GM18951 (cell line): Measurements from ENCODE around the gene TM2D1.
A peak's percentile ranks its signal among the peaks of the same experiment; 100 is the strongest.

Experiments used
- POLR2A ChIP-seq: IDR thresholded peaks from 4 replicates; pipeline ENCODE4 v1.6.1; 2011; ENCODE audit warnings: mild to moderate bottlenecking; ENCODE audit not compliant: insufficient read length, insufficient read depth; ENCODE audit errors: extremely low read depth
- in situ Hi-C: fragments of 300-500 bp; cut with MboI; formaldehyde crosslinking; loops from one replicate; pipeline ENCODE4 v1.12.0; 2022; ENCODE audit warnings: low sequenced_read_pairs, mixed read lengths, inconsistent platforms; ENCODE audit not compliant: unreplicated experiment

TM2D1 gene

DNA sequence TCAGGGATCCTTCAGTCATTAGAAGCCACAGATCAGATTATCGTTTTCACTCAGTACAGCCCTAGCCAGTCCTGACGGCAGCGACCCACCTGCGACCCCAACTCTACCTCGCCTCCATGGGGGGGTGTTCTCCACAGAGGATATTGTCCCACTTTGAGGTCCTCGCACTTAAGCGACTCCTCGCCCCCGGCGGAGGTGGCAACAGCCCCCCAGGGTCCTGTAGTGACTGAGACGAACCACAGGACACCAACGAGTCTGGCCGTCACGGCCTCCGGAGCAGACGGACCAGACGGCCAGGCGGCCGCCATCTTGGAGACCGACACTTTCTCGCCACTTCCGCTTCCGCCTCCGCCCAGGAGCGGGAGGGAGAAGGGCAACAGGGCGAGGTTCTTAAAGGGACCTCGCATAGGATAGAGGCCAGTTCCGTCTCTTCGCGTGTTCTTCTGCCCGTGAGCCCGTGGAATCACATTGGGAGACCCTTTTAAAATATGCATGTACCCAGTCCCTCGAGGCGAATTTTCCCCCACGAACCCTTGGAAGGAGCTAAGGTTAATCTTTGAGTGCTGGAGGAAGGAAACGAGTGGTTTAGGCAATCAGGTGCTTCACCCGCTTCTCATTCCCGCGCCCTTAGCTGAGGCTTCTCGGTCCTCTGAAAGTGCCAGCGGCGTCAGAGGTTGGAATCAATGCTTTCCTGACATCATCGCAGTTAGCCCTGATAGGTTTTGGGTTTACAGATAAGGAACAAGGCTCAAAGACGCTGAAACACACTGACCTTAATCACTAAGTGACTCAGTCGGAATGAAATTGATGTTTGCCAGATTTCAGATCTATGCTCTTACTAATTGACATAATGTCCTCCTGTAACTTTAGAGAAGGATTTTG lies at the start of gene TM2D1:
Gene TM2D1 (minus strand): TSS at position 329 of the 882 bp plus-strand sequence. CDS start 21 bp downstream, at position 308.
- in situ Hi-C loops = no loop called here
- peak; percentile 99 for TF ChIP-seq POLR2A

DNA sequence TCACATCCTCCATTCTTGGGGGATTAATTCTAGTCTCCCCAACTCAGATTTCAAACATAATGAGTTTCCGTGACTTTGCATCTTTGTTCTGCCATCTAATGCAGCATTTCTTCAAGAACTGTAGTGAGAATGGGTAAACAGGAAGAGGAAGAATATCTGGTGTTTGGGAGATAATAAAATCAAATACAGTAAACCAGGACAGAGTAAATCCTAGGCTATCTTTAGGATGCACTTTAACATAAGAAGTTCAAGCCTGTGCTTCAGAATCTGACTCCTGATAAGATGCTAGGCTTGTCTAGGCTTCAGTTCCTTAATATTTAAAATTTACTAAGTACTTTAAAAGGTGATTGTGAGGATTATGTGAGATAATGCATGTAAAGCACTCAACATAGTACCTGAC lies 45.2 kb upstream of the TM2D1 start:
- in situ Hi-C loops = no loop called here

DNA sequence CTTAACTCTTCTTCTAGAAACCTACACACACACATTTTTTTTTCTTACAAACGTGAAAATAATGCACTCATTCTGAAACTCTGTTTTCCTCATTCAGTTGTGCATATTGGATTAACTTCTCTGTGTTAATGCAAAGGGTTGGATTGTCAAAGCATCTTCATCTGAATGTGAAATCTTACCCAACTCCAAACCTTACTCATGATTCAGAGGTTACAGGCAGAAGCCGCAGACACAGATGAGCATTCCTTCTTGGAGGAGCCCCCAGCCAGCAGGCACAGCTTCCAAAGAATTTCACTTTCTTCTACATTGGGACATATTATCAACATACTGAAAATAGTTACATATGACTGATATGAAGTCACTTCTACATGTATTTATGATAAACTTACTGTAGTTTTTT lies 33.0 kb upstream of the TM2D1 start:
- in situ Hi-C loops = no loop called here
- no peak for TF ChIP-seq POLR2A

More for the DNA sequence above, 45.2 kb upstream of the TM2D1 start:
- TF ChIP-seq POLR2A = no peak

DNA sequence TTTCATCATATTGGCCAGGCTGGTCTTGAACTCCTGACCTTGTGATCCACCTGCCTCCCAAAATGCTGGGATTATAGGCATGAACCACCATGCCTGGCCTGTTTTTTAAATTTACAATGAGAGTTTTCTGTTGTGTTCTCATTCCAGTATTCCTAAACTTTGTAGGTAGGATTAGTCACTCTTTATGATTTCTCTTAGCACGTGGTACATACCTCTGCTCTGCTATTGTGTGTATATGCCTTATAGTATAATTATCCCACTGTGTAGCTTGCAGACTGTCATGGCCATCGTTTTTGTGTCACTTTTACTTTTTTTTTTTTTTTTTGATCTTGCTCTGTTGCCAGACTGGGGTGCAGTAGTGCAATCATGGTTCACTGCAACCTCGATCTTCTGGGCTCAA lies 31.8 kb upstream of the TM2D1 start:
- TF ChIP-seq POLR2A = no peak
- in situ Hi-C loops = no loop called here

DNA sequence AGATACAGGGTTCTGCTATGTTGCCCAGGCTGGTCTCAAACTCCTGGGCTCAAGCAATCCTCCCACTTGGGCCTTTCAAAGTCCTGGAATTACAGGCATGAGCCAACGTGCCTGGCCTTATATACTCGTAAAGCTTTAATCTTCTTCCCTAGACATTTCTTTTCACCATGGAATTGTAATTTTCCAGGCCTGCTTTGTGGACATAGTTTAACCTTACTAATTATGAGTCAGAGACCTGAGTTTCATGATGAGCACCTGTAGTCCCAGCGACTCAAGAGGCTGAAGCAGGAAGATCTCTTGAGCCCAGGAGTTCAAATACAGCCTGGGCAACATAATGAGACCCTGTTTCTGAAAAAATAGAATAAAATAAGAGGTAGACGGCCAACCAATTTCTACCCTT lies 29.6 kb upstream of the TM2D1 start:
- no peak for TF ChIP-seq POLR2A
- in situ Hi-C loops = no loop called here

DNA sequence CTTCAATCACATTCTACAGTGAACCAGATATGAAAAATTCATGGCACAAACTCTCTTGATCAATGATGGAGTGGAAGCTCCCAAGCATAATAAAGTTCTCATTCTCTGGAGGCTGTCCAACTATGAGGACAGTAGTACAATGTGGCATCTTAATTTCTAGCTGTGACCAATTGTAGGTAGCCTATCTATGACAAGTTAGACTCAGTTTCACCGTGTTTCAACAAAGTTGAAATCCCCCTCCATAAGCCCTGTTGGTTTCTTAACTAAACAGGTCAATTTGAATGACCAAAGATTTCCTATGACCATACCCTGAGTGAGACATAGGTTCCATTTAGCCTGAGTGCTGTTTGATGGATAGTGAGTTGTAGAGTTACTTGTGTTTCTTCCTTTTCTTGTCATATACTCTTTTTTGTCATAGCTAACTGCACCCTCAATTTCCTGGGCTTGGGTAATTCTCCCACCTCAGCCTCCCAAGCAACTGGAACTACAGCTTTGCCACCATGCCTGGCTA lies 29.1 kb upstream of the TM2D1 start:
- in situ Hi-C loops = no loop called here
- no peak for TF ChIP-seq POLR2A

DNA sequence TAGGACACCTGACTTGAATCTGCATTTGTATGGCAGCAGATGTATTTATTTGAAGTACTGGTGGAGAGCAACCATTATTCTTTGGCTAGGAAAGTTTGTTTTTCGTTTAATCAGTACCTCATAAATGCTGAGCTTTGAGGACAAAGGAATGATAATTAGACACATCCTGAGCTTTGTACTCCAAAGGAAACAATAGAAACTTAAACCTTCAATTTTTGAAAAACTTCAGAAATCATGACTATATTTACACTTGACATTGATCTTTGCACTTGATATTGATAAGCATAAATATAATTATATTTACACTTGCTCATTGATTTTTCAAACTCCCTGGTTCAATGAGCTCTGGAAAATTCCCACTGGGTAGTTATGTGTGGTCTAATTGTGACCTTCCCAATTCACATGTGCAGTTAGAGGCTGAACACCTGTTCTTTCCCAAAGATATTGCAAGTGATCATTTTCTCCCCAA lies 28.0 kb upstream of the TM2D1 start:
- in situ Hi-C loops = no loop called here
- TF ChIP-seq POLR2A = no peak

DNA sequence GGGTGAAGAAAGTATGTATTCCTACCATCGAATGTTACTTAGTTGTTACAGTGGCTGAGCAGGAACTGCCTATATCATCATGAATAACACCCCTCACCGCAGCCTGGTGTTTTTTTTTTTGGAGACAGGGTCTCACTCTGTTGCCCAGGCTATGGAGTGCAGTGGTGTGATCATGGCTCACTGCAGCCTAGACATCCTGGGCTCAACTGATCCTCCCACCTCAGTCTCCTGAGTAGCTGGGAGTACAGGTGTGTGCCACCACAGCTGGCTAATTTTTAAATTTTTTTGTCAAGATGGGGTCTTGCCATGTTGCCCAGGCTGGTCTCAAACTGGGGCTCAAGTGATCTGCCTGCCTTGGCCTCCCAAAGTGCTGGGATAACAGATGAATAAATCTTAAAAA lies 24.6 kb upstream of the TM2D1 start:
- no peak for TF ChIP-seq POLR2A

DNA sequence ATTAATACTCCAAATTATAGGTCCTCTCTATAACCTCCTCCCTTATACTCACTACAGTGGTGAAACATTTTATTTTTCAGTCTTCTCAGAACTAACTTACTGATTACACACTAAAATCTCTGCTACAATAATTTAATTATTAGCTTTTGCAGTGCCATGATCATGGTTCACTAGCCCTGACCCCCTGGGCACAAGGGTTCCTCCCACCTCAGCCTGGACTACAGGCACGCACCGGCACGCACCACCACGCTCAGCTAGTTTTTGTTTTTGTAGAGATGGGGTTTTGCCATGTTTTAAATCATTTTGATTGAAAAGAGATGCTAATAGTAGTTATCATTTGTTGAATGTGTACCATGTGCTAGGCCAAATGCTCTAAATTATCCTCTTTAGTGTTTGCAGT lies 23.6 kb upstream of the TM2D1 start:
- in situ Hi-C loops = no loop called here
- TF ChIP-seq POLR2A = no peak

More for the DNA sequence above, 24.6 kb upstream of the TM2D1 start:
- in situ Hi-C loops = no loop called here

DNA sequence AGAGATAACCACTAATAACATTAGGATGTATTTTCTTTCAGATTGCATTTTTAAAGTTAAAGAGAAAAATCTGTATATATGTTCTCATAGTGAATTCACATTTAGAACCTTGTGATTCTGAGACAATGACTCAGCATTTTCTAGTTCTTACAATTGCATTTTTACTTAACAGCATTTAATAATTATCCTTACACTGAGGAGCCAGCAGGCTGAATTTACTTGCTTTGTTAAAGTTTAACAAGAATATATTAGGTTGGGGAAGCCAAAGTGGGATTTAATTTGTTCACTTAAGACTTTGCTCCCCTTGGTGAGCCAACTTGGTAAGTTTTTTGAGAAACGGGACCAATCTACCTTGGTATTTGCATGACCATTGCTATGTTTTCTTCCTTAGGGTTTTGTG lies 21.9 kb upstream of the TM2D1 start:
- no peak for TF ChIP-seq POLR2A
- in situ Hi-C loops = no loop called here

DNA sequence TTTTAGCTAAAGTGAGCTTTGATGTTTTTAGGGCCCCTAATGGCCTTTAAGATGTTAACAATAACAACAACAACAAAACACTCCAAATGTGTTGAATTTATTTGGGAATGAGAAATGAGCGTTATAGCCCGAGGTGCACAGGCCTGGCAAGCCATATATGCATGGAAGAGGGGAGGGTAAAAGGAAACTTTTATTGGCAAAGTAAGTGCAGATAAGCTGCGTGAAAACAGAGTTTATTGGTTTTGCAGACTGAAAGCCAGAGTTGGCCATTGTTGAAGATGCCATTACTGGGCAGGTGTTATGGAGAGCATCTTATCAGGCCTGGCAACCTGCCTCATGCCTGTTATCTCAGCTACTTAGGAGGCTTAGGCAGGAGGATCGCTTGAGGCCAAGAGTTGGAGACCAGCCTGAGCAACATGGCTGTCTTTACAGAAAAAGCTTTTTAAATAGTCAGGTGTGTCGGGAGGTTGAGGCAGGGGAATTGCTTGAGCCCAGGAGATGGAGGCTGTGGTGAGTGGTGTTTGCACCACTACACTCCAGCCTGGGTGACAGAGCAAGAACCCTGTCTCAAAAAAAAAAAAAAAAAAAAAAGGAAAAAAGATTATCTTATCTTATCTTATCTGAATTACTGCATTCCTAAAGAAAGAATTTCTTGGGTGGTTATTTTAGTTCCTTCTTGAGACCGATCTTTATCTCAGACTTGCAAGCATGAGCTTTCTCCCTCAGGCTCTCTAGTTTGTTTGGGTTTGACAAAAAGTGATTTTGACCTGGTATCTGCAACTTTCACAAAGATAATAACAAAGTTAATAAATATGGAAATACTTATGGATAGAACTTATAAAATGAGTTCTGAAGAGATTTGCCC lies 19.0 kb upstream of the TM2D1 start:
- in situ Hi-C loops = no loop called here
- TF ChIP-seq POLR2A = no peak

DNA sequence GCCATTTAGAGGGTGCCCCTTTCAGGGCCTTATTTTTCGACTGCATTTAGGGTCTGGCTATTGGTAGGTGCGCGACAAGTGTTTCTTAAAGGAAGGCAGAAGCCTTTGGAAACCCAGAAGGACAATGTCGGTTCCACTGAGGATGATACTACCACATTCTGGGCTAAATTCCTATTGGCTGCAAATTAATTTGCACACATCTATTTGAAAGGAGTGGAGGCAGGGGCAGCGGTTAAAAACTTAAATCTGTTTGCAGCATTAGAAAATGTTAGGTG lies 18.4 kb upstream of the TM2D1 start:
- TF ChIP-seq POLR2A = no peak
- in situ Hi-C loops = no loop called here

DNA sequence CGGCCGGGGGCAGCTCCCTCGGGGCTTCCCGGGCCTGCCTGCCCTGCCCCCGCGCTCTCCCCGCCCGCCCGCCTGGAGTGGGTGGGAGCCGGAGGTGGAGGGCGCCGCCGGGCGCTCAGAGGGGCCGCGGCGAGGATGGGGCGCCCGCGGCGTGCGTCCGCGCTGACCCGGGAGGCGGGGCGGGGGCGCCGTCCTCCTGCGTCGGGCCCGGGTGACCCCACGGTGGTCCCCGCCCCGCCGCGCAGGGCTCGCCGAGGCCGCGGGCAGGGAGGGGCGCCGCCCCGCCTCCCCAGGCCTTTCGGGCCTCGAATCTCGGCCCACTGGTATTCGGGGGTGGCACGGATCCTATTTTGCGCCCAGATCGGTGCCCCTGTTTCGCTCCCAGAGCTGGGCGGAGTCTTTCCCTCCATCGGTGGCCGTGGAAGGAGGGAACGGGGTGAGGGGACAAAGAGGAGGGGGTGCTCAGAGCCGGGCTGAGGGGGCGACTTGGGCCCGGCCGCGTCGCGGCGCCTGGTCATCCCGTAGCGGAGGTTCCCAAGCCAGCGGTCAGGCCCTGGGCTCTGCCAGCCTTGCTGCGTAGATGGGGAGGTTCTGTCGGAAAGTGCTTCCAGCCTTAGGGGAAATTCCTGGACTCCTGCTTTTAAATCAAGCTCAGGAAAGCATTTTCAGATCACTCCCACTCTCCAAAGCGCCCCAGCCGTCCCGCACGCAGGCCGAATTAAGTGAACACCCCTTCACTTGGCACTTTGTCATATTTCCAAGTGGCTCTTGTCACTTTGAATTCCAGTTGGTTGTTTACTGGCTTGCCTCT lies 17.9 kb upstream of the TM2D1 start:
- TF ChIP-seq POLR2A = no peak
- in situ Hi-C loops = no loop called here
